OCI-LY3 (cell line): ENCODE measurements around the gene FAM111A.
A peak's percentile ranks its signal among the peaks of the same experiment; 100 is the strongest.

Source experiments
- H2AFZ ChIP-seq: fragments of 200-600, 300-600 bp; shearing (Covaris generic); 2 replicates; pipeline ENCODE4 v1.6.0; 2014; ENCODE audit warnings: antibody characterized with exemption, low read depth, low read length
- H3K27ac ChIP-seq: fragments of 200-600, 300-600 bp; sonication (generic); 2 replicates; pipeline ENCODE4 v1.5.1; 2014; ENCODE audit warnings: mild to moderate bottlenecking, low read length, moderate library complexity, mixed read lengths
- H3K27me3 ChIP-seq: fragments of 200-600, 300-600 bp; sonication (generic); 2 replicates; pipeline ENCODE4 v1.6.1; 2014; ENCODE audit warnings: low read depth, low read length, mixed read lengths
- H3K36me3 ChIP-seq: fragments of 200-600, 300-600 bp; sonication (generic); replicated peaks from 2 replicates; pipeline ENCODE3; 2014; ENCODE audit warnings: low read depth, low read length, mixed read lengths
- H3K4me1 ChIP-seq: fragments of 300-600, 200-600 bp; sonication (generic); 2 replicates; pipeline ENCODE4 v1.6.1; 2014; ENCODE audit warnings: low read length, mixed read lengths
- H3K4me2 ChIP-seq: fragments of 200-600, 300-600 bp; sonication (generic); 2 replicates; pipeline ENCODE4 v1.6.1; 2014; ENCODE audit warnings: low read length, mixed read lengths
- H3K4me3 ChIP-seq: fragments of 300-600, 200-600 bp; sonication (generic); 2 replicates; pipeline ENCODE4 v1.5.1; 2014; ENCODE audit warnings: antibody characterized with exemption, mild to moderate bottlenecking, low read length, moderate library complexity
- H3K79me2 ChIP-seq: fragments of 300-600, 200-600 bp; shearing (Covaris generic); 2 replicates; pipeline ENCODE4 v1.6.1; 2014; ENCODE audit warnings: mild to moderate bottlenecking, low read length, mixed read lengths
- H3K9ac ChIP-seq: fragments of 300-600, 200-600 bp; shearing (Covaris generic); 2 replicates; pipeline ENCODE4 v1.6.0; 2014; ENCODE audit warnings: mild to moderate bottlenecking, low read length, moderate library complexity
- H3K9me3 ChIP-seq: fragments of 200-600, 300-600 bp; shearing (Covaris generic); 2 replicates; pipeline ENCODE4 v1.6.1; 2014; ENCODE audit warnings: low read length, mixed read lengths; ENCODE audit not compliant: insufficient read depth
- H4K20me1 ChIP-seq: fragments of 200-600, 300-600 bp; sonication (generic); 2 replicates; pipeline ENCODE4 v1.6.1; 2016; ENCODE audit warnings: low read length, mixed read lengths; ENCODE audit not compliant: insufficient read depth
- EZH2phosphoT487 ChIP-seq: fragments of 200-600 bp; shearing (Covaris generic); IDR thresholded peaks from 2 replicates; pipeline ENCODE4 v1.6.1; 2018; ENCODE audit warnings: antibody characterized with exemption, mixed run types, low read depth
- TF ChIP-seq, protein P1 (sequence below): fragments of 200-600, 300-600 bp; sonication (generic); IDR thresholded peaks from 2 replicates; pipeline ENCODE4 v1.5.1; 2014; ENCODE audit warnings: antibody characterized with exemption, low read length, low read depth

Gene FAM111A

GRCh38 chr11:59186130-59186594 is 43.5 kb downstream of the FAM111A start:
- H3K27me3 ChIP-seq = no peaks in the 10 kb centered on the region
- no peak overlapping the region for H3K4me2 ChIP-seq
- no peak overlapping the region for H3K4me3 ChIP-seq
- H3K79me2 ChIP-seq = no peaks in the 10 kb centered on the region
- H3K9me3 ChIP-seq = no peaks in the 10 kb centered on the region
- no peak overlapping the region for H3K27ac ChIP-seq
- TF ChIP-seq, protein P1, sequence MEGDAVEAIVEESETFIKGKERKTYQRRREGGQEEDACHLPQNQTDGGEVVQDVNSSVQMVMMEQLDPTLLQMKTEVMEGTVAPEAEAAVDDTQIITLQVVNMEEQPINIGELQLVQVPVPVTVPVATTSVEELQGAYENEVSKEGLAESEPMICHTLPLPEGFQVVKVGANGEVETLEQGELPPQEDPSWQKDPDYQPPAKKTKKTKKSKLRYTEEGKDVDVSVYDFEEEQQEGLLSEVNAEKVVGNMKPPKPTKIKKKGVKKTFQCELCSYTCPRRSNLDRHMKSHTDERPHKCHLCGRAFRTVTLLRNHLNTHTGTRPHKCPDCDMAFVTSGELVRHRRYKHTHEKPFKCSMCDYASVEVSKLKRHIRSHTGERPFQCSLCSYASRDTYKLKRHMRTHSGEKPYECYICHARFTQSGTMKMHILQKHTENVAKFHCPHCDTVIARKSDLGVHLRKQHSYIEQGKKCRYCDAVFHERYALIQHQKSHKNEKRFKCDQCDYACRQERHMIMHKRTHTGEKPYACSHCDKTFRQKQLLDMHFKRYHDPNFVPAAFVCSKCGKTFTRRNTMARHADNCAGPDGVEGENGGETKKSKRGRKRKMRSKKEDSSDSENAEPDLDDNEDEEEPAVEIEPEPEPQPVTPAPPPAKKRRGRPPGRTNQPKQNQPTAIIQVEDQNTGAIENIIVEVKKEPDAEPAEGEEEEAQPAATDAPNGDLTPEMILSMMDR = peak; percentile 80
- no peak for TF ChIP-seq EZH2phosphoT487
- no peak overlapping the region for H3K9ac ChIP-seq
- H3K36me3 ChIP-seq = peaks cover 11% of the 10 kb centered on the region
- H4K20me1 ChIP-seq = no peaks in the 10 kb centered on the region
- H3K4me1 ChIP-seq = no peaks in the 10 kb centered on the region
- no peak overlapping the region for H2AFZ ChIP-seq

DNA sequence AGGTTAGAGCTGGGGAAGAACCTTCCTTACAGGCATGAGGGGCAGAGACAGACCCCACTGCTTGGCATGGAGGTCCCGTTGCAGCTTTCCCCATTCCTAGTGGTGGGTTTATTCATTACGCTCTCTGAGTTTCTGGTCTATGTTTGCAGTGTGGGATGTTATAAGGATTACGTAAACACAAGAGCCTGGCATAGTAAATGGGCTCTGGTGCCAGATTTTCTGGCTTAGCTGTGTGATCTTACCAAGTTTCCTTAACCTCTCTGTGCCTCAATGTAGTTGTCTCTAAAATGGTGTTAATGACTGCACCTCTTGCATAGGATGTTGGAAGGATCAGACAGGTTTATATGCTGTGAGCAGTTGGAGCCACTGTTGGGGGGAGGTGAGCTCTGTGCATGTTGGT is 44.4 kb downstream of the FAM111A start:
- H3K4me3 ChIP-seq = no peak overlapping the region
- no peaks in the 10 kb centered on the region for H4K20me1 ChIP-seq
- H3K4me2 ChIP-seq = no peak overlapping the region
- TF ChIP-seq, protein P1 = no peak
- TF ChIP-seq EZH2phosphoT487 = no peak
- H3K9ac ChIP-seq = no peak overlapping the region
- no peaks in the 10 kb centered on the region for H3K79me2 ChIP-seq
- H3K36me3 ChIP-seq = peaks cover 15% of the 10 kb centered on the region
- H3K27me3 ChIP-seq = no peaks in the 10 kb centered on the region
- H3K27ac ChIP-seq = no peak overlapping the region
- no peaks in the 10 kb centered on the region for H3K4me1 ChIP-seq
- H3K9me3 ChIP-seq = no peaks in the 10 kb centered on the region
- no peak overlapping the region for H2AFZ ChIP-seq

- Histone ChIP-seq H4K20me1 (no peaks in the 10 kb centered on the region), H3K79me2 (no peaks in the 10 kb centered on the region)
These were observed 44.9 kb downstream of the FAM111A start for GRCh38 chr11:59187587-59187986.

DNA sequence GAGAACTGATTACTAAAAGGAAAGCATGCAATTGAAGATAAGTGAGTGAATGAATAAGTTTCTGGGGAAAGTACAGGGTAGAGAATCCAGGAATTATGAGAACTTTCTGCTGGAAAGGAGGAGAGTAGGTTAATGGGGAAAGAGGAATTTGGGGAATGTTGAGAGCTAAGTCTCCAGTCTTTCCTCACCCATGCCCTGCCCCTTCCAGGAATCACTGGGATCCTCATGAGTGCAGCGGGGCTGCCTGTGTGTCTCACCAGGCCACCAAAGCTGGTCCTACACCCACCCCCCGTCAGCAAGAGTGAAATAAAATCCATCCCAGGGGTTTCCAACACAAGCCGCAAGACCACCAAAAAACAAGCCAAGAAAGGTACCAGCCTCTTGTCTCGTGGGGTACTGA is 46.3 kb downstream of the FAM111A start:
- H3K4me2 ChIP-seq = no peak overlapping the region
- no peak overlapping the region for H3K27ac ChIP-seq
- H3K9me3 ChIP-seq = no peaks in the 10 kb centered on the region
- no peak overlapping the region for H3K9ac ChIP-seq
- no peaks in the 10 kb centered on the region for H3K27me3 ChIP-seq
- H3K4me3 ChIP-seq = no peak overlapping the region
- peaks cover 17% of the 10 kb centered on the region for H3K36me3 ChIP-seq
- TF ChIP-seq EZH2phosphoT487 = no peak
- TF ChIP-seq, protein P1 = no peak
- no peaks in the 10 kb centered on the region for H4K20me1 ChIP-seq
- no peak overlapping the region for H2AFZ ChIP-seq
- no peaks in the 10 kb centered on the region for H3K79me2 ChIP-seq
- H3K4me1 ChIP-seq = no peaks in the 10 kb centered on the region

More at GRCh38 chr11:59187587-59187986, 44.9 kb downstream of the FAM111A start:
- no peak overlapping the region for H3K27ac ChIP-seq
- no peaks in the 10 kb centered on the region for H3K4me1 ChIP-seq
- no peaks in the 10 kb centered on the region for H3K27me3 ChIP-seq
- no peak overlapping the region for H3K9ac ChIP-seq
- TF ChIP-seq, protein P1 = no peak
- TF ChIP-seq EZH2phosphoT487 = no peak
- no peak overlapping the region for H3K4me3 ChIP-seq
- H2AFZ ChIP-seq = no peak overlapping the region
- H3K9me3 ChIP-seq = no peaks in the 10 kb centered on the region
- H3K36me3 ChIP-seq = peaks cover 13% of the 10 kb centered on the region
- H3K4me2 ChIP-seq = no peak overlapping the region
